Sigmoid colon (tissue), 7 donors: ENCODE data around the gene NXNL2. TPM values are rescaled to one million over a fixed set of nuclear protein-coding genes. Genes with fewer than 3 reads are reported as not detected.

Experiments used
- DNase-seq: peaks from one replicate; pipeline ENCODE4 v3.0.0-alpha.2; 2019
- H3K27ac ChIP-seq, 4 donors: fragments of 200-600 bp; sonication (generic); one replicate each; pipeline ENCODE4 v1.5.1; 2016 to 2019; ENCODE audit warnings: mild to moderate bottlenecking in 1 of 4
- H3K27me3 ChIP-seq, 3 donors: fragments of 200-600 bp; sonication (generic); one replicate each; pipeline ENCODE4 v1.5.1; 2019; ENCODE audit warnings: mild to moderate bottlenecking in 1 of 3
- H3K36me3 ChIP-seq, 4 donors: fragments of 200-600 bp; sonication (generic); one replicate each; pipeline ENCODE4 v1.5.1; 2016 to 2019
- H3K4me1 ChIP-seq, 4 donors: fragments of 200-600 bp; sonication (generic); one replicate each; pipeline ENCODE4 v1.5.1; 2017 to 2019
- H3K4me3 ChIP-seq, 4 donors: fragments of 200-600 bp; sonication (generic); one replicate each; pipeline ENCODE4 v1.5.1; 2017 to 2019; ENCODE audit warnings: mild to moderate bottlenecking in 2 of 4, moderate library complexity in 1 of 4
- H3K9me3 ChIP-seq, 4 donors: fragments of 200-600 bp in 3 of 4; sonication (generic) in 3 of 4; one replicate each; pipeline versions ENCODE4 v1.5.1 to v1.6.1; 2013 to 2019
- EP300 ChIP-seq, 4 donors: sonication (generic); formaldehyde crosslinking; IDR thresholded peaks; one replicate each; pipeline ENCODE4 v1.6.1; 2017; ENCODE audit warnings: antibody characterized with exemption in 4 of 4
- POLR2A ChIP-seq, 2 donors: fragments of 450-650 bp; IDR thresholded peaks; one replicate each; pipeline ENCODE4 v1.6.1; 2016; ENCODE audit warnings: antibody characterized with exemption in 2 of 2, mild to moderate bottlenecking in 2 of 2, moderate library complexity in 2 of 2
- POLR2AphosphoS5 ChIP-seq, 4 donors: sonication (generic); formaldehyde crosslinking; IDR thresholded peaks; one replicate each; pipeline ENCODE4 v1.6.1; 2017; ENCODE audit warnings: antibody characterized with exemption in 4 of 4
- WGBS, 2 donors: extraction: QIAGEN DNeasy Blood & Tissue Kit; methylation state at CpG; one replicate each; pipeline ENCODE4 v1.1.7; 2013; 5-methylcytosine and 5-hydroxymethylcytosine counted together
- intact Hi-C: fragments of 100-400 bp; cut with DNase I; formaldehyde crosslinking; loops from one replicate; pipeline ENCODE4 v1.15.1; 2023
- polyA plus RNA-seq, 3 donors: library from polyadenylated mRNA; stranded (reverse); fragments of 200-250 nt; gene quantifications; one replicate each; pipeline ENCODE4 v1.2.3, GENCODE V29; 2013
- total RNA-seq, 4 donors: library from RNA; depleted of rRNA; stranded (reverse); fragments of >200 nt; gene quantifications; one replicate each; pipeline ENCODE4 v1.1.0, GENCODE V29; 2016
- TF ChIP-seq, protein P1 (sequence below), 4 experiments: fragments of 450-650 bp in 3 of 4; fragments of 200-600 bp in 1 of 4; IDR thresholded peaks; one replicate each; pipeline ENCODE4 v1.5.1; 2016 to 2019; ENCODE audit warnings: antibody characterized with exemption in 4 of 4, mild to moderate bottlenecking in 3 of 4, moderate library complexity in 2 of 4
- donor health status: healthy with polysubstance abuse.
- donor health status: Bipolar disorder and iron deficiency.
- donor health status: healthy.

NXNL2 gene
- total and polyA plus RNA-seq, 7 donors: 0.16 to 1.2 (median 0.54) TPM; not detected in 4

DNA sequence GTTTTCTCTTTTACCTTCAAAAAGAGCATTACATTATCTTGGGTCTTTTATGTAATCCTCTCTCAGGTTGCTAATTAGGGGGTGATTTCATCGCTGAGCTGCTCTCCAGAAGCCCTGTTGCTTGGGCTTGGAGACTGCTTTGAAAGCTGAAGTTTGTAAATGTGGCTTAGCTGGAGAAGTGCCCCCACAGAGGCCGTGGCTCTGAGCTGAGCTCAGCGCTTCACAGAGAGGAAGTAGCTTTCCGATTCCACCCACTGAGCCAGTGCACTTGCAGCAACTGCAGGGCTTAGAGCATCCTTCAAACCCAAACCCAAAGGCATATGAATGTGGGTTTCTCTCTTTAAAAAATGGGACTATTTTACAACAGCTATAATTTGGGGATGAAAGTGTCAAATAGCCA lies 13.7 kb upstream of the NXNL2 start:
- DNase-seq: no peak
- Histone ChIP-seq H3K27ac (no peak overlapping the region), H3K27me3 (no peaks in the 10 kb centered on the region), H3K36me3 (no peaks in the 10 kb centered on the region), H3K9me3 (no peaks in the 10 kb centered on the region), H3K4me1 (no peaks in the 10 kb centered on the region), H3K4me3 (no peak overlapping the region)
- TF ChIP-seq EP300 (IDR thresholded peaks at IDR 0.05) (no peak), POLR2AphosphoS5 (IDR thresholded peaks at IDR 0.05) (no peak), POLR2A (IDR thresholded peaks at IDR 0.05) (no peak)
- TF ChIP-seq, protein P1, sequence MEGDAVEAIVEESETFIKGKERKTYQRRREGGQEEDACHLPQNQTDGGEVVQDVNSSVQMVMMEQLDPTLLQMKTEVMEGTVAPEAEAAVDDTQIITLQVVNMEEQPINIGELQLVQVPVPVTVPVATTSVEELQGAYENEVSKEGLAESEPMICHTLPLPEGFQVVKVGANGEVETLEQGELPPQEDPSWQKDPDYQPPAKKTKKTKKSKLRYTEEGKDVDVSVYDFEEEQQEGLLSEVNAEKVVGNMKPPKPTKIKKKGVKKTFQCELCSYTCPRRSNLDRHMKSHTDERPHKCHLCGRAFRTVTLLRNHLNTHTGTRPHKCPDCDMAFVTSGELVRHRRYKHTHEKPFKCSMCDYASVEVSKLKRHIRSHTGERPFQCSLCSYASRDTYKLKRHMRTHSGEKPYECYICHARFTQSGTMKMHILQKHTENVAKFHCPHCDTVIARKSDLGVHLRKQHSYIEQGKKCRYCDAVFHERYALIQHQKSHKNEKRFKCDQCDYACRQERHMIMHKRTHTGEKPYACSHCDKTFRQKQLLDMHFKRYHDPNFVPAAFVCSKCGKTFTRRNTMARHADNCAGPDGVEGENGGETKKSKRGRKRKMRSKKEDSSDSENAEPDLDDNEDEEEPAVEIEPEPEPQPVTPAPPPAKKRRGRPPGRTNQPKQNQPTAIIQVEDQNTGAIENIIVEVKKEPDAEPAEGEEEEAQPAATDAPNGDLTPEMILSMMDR (IDR thresholded peaks at IDR 0.05): no peak
- 34 to 68% methylated on average over 4 of the region's 4 CpGs for WGBS, 2 donors
- intact Hi-C loops: no loop called here

DNA sequence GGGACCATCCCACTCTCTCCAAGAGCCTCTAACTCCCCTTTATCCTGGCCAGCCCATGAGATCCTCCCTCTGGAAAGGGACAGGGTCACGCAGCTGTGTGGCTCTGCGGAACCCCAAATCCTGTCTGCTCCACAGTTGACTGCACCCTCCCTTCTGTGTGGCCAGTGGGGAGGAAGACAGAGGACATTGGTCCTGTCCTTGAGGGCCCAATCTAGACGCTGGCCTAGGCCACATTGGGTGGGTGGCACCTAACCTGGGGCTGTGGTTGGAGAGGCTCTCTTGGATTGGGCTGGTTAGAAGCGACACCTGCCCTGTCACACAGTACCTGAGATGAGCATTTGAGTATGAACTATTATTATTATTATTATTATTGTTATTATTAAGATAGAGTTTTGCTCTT lies 12.6 kb upstream of the NXNL2 start:
- 89 to 92% methylated on average over 4 of the region's 4 CpGs for WGBS, 2 donors
- no peak for TF ChIP-seq EP300 (IDR thresholded peaks at IDR 0.05)
- no peak for TF ChIP-seq POLR2AphosphoS5 (IDR thresholded peaks at IDR 0.05)
- TF ChIP-seq, protein P1 (IDR thresholded peaks at IDR 0.05): no peak
- TF ChIP-seq POLR2A (IDR thresholded peaks at IDR 0.05): no peak
- H3K4me3 ChIP-seq: no peak overlapping the region
- H3K9me3 ChIP-seq: no peaks in the 10 kb centered on the region
- no peaks in the 10 kb centered on the region for H3K36me3 ChIP-seq
- no peaks in the 10 kb centered on the region for H3K4me1 ChIP-seq
- H3K27ac ChIP-seq: no peak overlapping the region
- intact Hi-C loops: no loop called here
- H3K27me3 ChIP-seq: no peaks in the 10 kb centered on the region
- DNase-seq: no peak

DNA sequence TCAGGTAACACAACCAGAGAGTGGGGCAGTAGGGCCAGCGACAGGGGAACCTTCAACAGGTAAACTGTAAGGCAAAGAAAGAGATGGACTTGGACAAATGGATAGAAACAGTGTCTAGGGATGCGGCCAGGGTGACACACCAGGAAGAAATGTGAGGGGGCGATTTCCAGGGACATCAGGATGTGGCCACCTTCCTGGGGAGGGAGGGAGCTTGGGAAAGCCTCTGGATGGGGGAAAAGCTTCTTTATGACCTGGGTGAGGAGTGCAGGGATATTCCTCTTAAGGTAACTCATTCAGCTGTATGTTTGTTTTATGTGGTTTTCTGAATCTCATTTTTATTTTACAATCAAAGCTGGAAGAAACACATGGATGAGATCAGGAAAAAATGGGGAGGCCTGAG lies 11.9 kb upstream of the NXNL2 start:
- Histone ChIP-seq H3K36me3 (no peaks in the 10 kb centered on the region), H3K4me3 (no peak overlapping the region), H3K27ac (no peak overlapping the region), H3K9me3 (no peaks in the 10 kb centered on the region), H3K4me1 (peaks cover 0 to 2% (median 1%) of the 10 kb centered on the region in 4 donors), H3K27me3 (no peaks in the 10 kb centered on the region)
- TF ChIP-seq, protein P1 (IDR thresholded peaks at IDR 0.05): no peak
- TF ChIP-seq POLR2AphosphoS5 (IDR thresholded peaks at IDR 0.05): no peak
- TF ChIP-seq EP300 (IDR thresholded peaks at IDR 0.05): no peak
- no peak for TF ChIP-seq POLR2A (IDR thresholded peaks at IDR 0.05)
- WGBS, 2 donors: 86 to 89% methylated on average over 3 of the region's 3 CpGs
- no peak for DNase-seq
- intact Hi-C loops: no loop called here

DNA sequence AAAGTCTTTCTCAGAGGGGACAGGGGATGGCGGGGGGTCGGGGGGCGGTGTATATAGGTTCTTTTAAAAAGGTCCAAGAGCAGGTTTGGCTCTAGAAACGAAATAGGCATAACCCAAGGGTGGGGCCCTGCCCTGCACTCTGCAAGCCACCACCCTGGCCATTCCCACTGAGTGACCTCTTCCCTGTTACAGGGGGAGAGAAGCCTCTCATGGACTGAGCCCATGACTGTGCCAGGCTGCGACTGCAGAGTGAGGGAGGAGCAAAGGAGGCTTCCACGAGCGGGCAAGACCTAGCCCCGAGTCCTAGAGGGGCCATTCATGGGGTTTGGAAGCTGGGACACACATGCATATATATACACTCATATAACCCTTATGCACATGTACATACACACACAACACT lies 10.1 kb upstream of the NXNL2 start:
- intact Hi-C loops: no loop called here
- no peak overlapping the region for H3K4me3 ChIP-seq
- no peak for TF ChIP-seq EP300 (IDR thresholded peaks at IDR 0.05)
- TF ChIP-seq, protein P1 (IDR thresholded peaks at IDR 0.05): no peak
- no peak for TF ChIP-seq POLR2AphosphoS5 (IDR thresholded peaks at IDR 0.05)
- no peak for TF ChIP-seq POLR2A (IDR thresholded peaks at IDR 0.05)
- no peaks in the 10 kb centered on the region for H3K36me3 ChIP-seq
- no peak overlapping the region for H3K27ac ChIP-seq
- no peaks in the 10 kb centered on the region for H3K9me3 ChIP-seq
- H3K4me1 ChIP-seq: peaks cover 0 to 19% (median 12%) of the 10 kb centered on the region in 4 donors
- no peak for DNase-seq
- WGBS, 2 donors: 84 to 91% methylated on average over 8 of the region's 8 CpGs
- H3K27me3 ChIP-seq: no peaks in the 10 kb centered on the region

DNA sequence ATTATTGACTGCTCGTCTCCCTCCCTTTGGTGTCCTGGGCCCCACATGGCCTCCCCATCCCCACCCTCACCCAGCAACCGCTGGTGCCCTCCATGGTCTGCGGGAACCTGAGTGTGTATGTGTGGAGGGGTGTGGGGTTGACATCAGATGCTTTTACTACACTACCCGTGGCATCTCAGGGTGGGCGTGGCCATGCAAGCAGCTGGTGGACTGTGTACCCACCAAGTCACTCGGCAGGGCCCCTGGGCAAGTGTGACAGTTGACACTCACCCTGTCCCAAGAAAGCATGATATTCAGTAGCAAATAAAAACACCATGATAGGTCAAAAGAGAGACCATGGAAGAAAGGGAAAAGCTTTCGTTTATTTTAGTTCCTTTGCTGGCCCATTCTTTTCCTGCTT lies 7.4 kb upstream of the NXNL2 start:
- H3K9me3 ChIP-seq: no peaks in the 10 kb centered on the region
- H3K4me3 ChIP-seq: no peak overlapping the region
- no peak overlapping the region for H3K27ac ChIP-seq
- no peak for DNase-seq
- TF ChIP-seq POLR2AphosphoS5 (IDR thresholded peaks at IDR 0.05): no peak
- TF ChIP-seq EP300 (IDR thresholded peaks at IDR 0.05): no peak
- no peak for TF ChIP-seq POLR2A (IDR thresholded peaks at IDR 0.05)
- TF ChIP-seq, protein P1 (IDR thresholded peaks at IDR 0.05): no peak
- peaks cover 0 to 19% (median 12%) of the 10 kb centered on the region in 4 donors for H3K4me1 ChIP-seq
- H3K27me3 ChIP-seq: no peaks in the 10 kb centered on the region
- intact Hi-C loops: no loop called here
- 54 to 76% methylated on average over 7 of the region's 7 CpGs for WGBS, 2 donors
- no peaks in the 10 kb centered on the region for H3K36me3 ChIP-seq
